Activated CD4-positive, alpha-beta T cell treated with anti-CD3 and anti-CD28 coated beads, Interleukin-2, amount 50 U/mL, for 4 hours (primary cell): Measurements from ENCODE around the gene DGCR8.

Source experiments
- DNase-seq, 2 experiments: peaks; one replicate each; pipeline ENCODE4 v3.0.0-alpha.2; 2020

Gene DGCR8

DNA sequence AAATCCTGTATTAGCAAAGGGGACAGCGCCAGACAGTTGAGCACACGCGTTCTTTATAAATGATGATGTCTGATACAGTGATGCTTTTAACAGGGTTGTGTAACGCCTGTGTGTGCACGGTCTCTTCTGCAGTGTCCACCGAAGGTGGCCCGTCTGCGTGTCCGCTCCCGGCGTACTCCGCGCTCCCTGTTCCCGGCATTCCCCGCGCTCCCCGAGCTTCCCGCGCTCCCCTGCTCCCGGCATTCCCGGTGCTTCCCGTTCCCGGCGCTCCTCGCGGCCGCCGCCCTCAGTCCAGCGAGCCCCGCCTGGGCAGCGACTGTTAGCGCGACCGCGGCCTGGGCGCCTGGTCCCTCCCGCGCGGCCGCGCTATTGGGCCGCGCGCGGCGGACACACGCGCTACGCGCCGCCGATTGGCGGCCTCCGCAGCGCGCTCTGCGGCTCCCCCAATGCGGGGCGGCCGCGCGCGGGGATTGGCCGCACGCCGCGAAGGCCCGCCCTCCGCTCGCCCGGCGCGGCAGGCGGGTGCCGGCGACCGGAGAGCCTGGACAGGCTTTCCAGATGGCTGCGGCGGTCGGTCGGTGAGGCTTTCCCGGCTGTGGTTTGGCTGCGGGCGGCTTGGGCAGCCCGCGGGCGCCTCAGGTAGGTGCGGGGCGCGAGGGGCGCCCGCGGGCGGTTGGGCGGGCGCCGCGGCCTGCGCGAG lies at the start of gene DGCR8:
DGCR8 (plus strand) TSS at position 497 of the 700 bp plus-strand sequence. CDS start 5,723 bp downstream, outside the sequence.
- DNase-seq, result peak; percentile 43 to 47

DNA sequence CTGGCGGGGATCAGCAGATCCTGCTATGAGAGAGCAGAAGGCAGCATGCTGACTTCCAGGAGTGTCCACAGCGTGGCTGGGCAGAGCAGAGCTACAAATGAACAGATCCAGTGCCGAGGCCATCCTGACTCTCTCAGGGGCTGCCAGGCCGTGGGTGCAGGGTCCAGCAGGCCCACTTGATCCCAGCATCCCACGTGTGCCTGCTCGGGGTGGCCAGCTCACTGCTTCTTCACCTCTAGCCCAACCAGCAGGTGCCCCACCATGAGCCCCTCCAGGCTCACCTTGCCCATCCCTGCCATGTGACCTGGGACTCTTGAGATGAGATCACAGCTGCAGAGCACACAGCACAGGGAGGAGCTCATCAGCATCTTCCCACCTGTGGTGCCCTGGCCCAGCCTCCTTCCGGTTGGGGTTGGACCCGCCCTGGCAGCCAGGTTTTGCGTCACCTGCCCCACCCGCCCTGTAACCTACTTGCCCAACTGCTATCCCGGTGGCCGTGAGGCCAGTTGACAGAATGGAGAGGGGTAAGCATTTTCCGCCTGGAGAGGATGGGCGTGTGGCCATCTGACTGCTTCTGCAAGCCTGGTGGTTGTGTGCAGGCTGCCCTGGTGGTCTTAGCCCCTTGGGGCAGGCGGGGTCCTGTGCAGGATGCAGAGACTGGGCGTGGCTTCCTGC lies 48.2 kb upstream of the DGCR8 start:
- peak; percentile 27 to 39 for DNase-seq

DNA sequence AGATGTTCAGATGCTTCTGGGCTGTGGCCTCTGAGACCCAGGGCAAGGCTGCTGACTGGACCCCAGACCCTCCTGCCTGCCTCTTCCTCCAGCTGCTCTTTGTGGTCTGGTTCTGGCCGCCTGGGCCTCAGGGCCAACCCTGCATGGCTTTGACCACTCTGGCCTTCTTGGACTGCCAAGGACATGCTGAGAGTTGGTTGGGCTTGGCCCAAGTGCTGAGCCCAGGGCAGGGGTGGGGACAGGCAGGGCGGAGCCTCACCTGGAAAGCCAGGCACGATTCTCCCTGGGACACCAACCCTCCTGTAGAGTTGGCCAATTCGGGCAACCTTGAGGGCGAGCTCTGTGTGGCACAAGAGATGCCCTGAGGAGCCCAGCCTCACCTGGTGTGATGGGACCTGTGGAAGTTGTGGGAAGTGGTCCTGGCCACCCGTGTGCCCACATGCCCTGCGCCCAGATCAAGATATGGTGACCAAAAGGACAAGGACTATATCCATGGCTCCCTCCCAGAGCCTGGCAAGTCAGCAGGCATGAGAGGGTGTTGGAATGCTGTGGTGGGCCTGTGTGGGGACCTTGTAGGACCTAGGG lies 47.5 kb upstream of the DGCR8 start:
- DNase-seq, result no peak

DNA sequence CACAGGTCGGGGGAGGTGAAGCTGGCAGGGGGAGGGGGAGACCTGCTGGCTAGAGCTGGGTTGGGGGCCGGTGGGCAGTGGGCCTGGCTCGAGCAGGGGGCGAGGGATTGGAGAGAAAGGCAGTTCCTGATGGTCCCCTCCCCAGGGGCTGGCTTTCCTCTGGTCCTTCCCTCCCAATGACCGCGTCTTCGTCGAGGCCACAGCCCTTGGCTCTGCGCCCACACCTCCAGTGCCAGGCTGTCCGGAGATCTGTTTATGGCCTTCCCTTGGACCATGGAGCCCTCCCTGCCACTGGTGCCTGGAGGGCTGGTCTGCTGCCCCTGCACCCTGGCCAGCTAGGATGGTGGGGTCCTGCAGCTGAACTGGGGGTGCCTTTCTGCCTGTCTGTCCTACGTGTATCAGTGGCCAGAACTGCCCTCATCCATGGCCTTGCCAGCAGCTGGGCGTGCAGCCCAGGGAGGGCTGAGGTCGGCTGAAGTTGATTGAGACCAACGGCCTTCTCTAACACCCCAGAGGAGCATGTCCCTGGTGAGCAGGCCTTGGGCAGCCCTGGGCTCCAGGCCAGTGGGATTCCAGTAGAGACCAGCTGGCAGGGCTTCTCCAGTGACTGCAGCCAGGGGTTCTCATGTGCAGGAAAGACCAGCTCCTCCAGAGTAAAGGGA lies 46.9 kb upstream of the DGCR8 start:
- DNase-seq, result no peak

DNA sequence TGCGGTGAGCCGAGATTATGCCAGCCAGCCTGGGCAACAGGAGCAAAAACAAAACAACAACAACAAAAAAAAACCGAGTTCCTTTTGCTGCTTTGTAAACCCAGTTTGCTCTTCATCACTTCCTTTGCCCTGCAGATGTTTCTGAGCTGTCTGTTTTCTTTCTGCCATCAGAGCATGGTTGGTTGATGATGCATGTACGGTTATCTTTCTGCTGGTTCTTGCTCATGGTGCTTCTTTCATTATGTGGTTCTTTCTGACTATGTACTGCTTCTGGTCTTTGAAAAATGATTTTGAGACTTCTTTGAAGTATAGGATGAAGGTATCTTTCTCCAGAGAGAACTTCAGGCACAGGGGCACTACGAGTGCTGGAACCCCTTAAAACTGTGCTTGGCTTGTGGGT lies 45.9 kb upstream of the DGCR8 start:
- DNase-seq, result no peak

DNA sequence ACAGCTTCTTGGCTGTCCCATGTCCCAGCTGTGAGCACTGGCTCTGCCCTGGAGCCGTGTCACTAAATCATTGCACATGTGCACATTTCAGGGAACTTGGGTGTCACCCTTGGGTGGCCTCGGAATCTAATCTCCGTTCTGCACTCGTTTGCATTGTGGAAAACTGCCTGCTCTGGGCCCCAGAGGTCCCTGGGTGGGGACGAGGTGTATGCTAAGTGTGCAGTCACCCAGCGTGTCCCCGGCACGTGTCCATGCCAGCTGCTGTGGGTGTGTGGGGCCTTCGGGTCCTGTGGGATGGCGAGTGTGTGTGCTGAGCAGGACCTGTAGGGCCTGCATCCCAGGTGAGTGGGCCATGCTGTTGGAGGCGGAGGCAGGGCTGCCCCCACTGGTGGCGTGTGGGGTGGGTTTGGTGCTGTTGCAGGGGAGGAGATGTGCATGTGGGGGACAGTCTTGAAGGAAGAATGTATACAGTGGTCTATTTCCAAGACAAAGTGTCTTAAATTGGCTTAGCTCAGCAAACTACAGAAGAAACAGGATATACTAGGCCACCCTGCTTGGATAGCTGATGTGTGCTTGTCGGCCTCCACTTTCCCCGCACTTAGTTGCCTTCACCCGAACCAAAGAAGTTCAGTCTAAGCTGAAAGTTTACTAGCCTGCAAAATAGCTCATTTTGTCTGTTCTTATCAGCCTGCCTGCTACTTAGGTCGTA lies 44.5 kb upstream of the DGCR8 start:
- no peak for DNase-seq

DNA sequence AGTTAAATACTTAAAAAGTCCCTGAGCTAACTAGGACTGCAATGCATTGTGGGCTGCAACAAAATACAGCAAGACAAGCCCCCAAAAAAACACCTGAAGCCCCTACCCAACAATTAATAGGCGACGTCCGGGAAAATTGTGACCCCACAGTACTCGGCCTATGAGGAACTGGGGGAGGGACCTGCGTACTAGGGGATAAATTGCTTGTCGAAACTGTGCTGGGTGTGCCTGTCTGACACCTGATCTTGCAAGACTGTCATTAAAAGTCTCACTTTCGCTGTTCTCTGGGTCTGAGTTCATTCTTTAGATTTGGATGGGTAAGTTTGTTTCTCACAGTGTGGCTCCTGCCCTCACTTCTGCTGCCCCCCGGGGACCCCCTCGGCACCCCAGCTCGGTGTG lies 44.0 kb upstream of the DGCR8 start:
- no peak for DNase-seq

DNA sequence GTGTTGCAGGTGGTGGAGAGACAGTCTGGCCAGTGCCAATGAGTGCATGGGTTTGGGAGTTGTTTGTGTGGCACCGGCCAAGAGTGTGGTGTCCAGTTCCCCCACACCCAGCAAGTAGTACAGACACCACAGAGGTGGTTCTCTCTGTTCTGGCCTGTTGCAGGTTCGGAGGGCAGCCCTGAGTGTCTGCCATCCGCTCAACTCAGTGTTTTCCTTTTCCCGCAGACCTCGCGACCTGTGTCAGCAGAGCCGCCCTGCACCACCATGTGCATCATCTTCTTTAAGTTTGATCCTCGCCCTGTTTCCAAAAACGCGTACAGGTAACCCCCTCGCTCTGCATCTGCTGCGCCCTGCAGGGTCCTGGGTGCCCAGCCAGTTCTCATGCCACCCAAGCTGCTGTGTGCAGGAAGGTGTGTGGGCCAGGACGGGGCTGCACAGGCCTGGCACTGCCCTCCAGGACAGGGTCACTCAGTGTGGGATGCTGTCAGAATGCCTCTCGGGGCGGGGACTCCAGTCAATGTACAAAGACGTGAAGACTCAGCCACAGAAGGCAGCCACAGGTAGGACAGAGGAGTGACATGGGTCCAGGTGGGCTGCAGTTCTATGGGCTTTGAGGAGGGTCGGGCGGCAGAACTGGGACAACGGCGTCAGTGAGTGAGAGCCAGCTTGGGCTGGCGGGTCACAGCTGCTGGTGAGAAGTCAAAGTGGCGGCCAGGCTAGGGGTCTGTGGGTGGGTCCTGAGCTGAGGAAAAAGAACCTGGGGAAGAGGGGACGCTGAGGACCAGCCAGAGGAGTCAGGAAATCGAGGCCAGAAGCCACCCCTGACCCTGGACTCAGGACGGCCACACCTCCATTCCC lies 43.3 kb upstream of the DGCR8 start:
- no peak for DNase-seq

DNA sequence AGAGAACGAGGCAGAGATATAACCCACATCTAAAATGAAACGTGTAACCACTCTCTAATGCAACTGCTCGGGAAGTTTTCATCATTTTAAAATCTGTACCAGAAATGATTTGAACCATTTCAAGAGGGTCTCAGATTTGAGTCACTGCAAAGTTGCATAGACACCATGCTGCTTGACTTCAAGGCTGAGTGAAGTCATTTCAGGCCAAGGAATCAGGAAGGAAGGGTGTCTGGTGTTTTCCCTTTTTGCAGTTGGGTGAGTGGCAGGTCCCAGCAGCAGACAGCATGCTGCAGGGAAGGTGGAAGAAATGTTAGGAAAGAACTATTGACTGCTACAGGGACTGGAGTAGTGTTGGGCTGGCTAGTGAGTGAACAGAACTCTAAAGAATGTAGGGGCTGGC lies 42.6 kb upstream of the DGCR8 start:
- DNase-seq, result no peak

DNA sequence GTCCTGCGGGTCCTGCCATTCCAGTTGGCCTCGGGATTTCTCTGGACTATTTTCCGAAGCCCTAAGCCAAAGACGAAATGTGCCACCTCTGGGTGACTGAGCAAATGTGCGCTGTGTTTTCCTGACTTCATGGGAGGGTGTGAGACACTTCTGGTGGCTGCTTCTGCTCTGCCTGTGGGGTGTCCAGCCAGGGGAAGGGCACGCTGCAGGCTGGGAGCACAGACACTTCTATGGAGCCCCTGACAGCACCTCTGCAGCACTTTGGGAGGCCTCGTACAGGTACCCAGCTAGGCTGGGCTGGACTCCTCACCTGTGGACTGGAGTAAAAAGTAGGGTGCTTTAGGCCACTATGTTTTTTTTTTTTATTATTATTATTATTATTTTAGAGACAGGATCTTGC lies 41.5 kb upstream of the DGCR8 start:
- no peak for DNase-seq

DNA sequence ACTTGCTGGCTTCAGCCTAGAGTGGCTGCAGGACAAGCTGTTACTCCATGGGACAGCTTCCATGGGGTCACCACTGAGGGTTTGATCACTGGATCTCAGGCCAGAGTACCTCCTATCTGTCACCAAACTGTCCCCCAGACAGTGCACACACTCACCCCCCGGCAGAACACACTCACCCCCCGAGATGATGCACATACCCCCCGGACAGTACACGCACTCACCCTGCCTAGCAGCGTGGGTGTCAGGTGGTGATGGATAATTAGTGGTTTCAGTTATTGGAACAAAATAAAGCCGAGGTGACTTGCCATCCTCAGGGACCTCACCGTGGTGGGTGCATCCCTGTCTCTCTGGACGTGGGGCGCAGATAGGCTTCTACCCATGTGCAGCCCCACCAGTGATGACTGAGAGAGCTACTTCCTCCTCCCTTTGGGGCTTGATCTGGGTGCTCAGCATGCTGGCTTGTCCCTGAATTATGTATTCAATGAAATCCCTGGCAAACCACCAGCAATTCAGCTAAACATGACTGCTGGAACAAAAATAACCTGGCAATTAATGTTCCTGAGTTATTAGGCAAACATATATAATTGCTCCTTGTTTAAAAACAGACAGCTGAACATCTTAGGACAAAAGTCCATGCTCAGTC lies 40.2 kb upstream of the DGCR8 start:
- DNase-seq, result no peak

DNA sequence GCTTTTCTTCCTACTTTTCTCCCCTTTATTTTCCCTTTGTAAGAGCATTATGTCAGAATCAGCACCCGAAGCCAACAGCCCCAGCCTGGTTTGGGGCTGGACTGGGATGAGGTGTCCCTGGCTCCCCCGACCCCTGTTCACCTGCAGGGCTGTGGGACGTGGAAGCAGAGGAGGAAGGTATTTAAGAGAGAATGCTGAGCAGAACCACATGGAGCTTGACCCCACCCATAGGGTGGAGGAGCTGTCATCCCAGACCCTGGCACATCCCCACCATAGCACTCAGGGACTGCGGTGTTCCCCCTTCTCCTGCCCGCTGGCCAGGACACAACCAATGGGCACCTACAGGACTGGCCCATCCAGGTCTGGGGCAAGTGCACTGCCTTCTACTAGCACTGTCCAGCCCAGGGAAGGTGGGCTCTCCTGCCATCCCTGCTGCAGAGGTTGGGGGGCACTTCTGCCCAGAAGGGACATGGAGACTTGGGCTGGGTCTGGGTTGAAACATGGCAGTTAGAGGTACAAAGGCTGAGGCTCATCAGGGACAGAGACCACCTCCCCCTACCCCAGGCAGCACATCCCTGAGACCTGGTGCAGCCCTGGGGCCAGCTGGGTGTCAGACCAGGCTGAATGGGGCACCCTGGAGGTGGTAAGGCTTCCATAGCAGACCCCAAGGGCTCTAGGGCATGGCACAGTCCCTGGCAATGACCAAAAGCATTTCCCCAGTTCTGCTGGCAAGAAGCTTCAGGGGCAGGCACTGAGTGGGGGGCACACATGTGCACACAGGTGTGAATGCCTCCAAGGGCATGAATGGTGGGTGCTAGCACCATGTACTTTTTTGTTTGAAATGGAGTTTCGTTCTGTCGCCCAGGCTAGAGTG lies 39.5 kb upstream of the DGCR8 start:
- no peak for DNase-seq

DNA sequence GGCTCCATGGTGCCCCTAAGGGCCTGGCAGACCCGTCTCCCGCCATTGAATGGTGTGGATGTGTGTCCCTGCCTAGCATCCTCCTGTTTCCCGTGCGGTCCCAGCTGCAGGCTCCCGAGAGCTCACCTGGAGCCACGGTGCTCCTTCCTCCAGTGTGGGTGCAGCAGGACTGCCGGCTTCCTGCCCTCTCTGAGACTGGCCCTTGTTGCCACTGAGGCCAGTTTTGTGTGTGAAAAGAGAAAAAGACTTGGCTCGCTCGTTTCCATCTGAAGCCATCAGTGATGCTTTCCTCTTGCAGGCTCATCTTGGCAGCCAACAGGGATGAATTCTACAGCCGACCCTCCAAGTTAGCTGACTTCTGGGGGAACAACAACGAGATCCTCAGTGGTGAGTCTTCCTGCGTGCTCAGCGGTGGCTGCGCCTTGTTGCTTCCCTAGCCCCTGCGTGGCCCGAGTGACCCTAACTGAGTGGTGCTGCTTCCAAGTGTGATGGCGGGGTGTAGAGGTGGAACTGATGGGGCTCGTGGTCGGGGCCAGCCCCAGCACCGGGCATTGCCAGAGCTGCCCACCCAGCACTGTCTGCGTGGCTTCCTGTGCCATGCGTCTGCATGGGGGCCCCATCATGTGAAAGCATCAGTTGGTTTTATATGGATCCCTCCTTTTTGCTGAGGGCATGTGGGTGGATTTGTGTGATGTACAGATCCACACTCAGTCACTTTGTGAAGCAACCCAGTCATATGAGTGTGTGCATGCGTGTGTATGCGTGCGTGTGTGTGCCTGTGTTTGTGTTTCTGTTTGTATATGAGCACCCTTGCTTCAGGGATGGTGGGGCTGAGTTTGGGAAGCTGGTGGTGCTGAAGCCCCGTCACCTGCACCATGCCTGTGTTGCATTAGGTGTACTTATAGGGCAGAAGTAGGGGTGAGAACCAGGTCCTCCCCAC lies 36.7 kb upstream of the DGCR8 start:
- DNase-seq, result no peak

DNA sequence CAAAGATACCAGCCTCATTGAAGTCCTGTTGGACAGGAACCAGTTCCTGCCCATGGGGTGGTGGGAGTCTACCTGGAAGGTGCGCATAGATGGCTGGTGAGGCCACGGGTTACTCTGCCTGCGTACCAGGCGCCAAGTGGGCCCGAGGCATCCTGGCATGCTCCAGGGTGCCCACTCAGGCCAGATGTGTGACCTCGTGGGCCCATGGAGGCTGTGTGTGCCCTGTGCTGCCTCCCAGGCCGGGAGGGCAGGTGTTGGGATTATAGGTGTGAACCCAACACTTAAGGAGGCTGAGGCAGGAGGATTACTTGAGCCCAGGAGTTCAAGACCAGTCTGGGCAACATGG lies 36.1 kb upstream of the DGCR8 start:
- DNase-seq, result no peak

DNA sequence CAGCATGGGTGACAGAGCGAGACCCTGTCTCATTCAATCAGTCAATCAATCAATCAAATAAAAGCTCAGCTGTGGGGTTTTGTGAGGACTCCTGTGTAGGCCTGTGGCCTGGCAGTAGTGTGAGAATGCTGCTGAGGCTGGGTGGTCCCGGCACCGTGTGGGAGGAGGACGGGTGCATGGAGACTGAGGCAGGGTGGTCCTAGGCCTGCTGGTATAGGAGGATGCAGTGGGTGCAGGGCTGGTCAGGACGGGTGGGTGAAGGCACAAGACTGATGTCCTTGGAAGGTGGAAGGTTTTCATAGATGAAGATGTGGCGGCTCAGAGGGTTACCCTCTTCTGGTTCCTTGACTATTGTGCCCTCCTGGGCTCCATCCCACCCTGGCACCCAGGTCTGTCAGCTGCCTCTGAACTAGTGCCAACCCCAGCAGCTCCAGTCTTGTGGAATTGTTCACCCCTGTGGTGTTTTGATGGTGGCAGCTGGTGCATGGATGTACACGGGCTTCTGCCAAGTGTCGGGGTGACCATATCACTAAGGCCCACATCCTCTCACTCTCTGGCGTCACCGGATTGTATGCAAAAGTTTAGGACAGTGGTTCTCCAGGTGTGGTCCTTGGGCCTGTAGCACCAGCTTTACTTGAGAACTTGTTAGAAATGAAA lies 35.4 kb upstream of the DGCR8 start:
- no peak for DNase-seq

DNA sequence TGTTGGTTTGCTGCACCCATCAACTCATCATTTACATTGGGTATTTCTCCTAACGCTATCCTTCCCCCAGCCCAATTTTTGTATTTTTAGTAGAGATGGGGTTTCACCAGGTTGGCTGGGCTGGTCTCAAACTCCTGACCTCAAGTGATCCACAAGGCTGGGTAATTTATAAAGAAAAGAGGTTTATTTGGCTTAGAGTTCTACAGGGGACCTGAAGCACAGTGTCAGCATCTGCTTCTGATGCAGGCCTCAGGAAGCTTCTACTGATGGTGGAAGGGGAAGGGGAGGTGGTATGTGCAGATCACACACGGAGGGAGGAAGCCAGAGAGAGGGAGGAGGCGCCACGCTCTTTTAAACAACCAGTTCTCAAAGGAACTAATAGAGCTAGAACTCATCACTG lies 33.3 kb upstream of the DGCR8 start:
- no peak for DNase-seq

DNA sequence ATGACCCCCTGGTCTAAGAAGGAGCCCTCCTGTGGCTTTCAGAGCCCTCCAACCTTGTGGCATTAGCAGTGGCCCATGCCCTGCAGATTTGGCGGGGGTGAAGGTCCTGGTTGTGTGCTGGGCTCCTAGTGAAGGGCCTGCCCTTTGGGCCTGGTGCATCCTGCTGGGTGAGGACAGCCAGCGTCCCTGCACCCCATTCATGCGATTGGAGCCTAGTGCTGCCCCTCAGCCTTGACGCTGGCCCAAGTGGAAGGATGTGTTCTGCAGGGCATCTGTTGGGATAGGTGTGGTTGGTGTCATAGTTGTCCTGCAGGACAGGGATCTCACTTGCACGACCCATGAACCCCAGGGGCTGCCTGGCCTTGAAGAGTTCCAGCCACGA lies 28.1 kb upstream of the DGCR8 start:
- DNase-seq, result no peak

DNA sequence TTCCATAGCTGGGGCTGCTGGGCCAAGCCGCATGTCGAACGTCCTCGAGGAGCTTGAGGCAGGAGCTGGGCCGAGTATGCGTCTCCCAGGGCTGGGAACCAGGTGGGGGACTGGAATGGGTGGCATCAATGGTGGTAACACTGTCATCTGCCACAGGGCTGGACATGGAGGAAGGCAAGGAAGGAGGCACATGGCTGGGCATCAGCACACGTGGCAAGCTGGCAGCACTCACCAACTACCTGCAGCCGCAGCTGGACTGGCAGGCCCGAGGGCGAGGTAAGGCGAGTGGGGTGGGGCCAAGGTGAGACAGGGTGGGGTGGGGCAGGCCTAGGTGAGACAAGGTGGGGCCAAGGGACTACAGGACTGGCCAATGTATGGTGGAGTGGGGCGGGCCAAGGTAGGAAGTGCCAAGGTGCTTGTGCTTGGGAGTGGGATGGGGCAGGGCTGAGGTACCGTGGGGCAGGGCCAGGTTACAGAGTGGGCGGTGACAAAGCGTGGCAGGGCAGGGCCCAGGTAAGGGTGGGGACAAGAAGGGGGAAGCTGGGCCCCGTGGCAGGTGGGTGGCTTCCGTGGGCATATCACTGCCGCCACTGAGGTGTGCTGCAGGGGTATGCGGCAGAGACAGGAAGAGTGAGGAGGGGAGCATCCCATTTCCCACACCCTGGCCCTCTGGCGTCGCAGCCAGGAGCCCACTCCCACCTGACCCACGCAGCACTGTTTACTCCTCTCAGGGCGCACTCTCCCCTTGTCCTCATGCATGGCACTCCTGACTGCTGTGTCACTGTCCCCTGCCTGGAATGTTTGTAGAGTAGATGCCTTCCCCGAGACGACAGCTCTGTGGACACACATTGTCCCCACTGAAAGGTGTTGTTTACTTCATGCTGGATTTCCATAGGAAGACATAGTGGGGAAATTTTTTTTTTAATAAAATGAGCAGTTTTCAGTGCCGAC lies 27.5 kb upstream of the DGCR8 start:
- DNase-seq, result no peak
